GM12891 (cell line): ENCODE data around the gene RCC1.

Source experiments
- PAX5 ChIP-seq: IDR thresholded peaks from 2 replicates; pipeline ENCODE4 v1.6.1; 2011; ENCODE audit warnings: low read length, moderate library complexity, mild to moderate bottlenecking; ENCODE audit not compliant: insufficient read depth, severe bottlenecking
- POLR2A ChIP-seq: IDR thresholded peaks from 2 replicates; pipeline ENCODE4 v1.6.1; 2011; ENCODE audit warnings: low read depth, low read length, control low read depth
- POLR2AphosphoS5 ChIP-seq: IDR thresholded peaks from 2 replicates; pipeline ENCODE4 v1.6.1; 2011; ENCODE audit warnings: low read depth, low read length, control low read depth
- TAF1 ChIP-seq: IDR thresholded peaks from 2 replicates; pipeline ENCODE4 v1.6.1; 2011; ENCODE audit warnings: low read depth, low read length, control low read depth

- TF ChIP-seq POLR2A = no peak; the same call in 1 of the 2 replicates
- peak; percentile 79 for TF ChIP-seq POLR2AphosphoS5
- TF ChIP-seq TAF1 = no peak
- TF ChIP-seq PAX5 = no peak
Measured at GRCh38 chr1:28508435-28508754, 2.6 kb downstream of the RCC1 start.
